GM13977 (cell line): ENCODE data around the gene QTRT2.

Source experiments
- DNase-seq: peaks from one replicate; pipeline ENCODE4 v3.0.0; 2012; ENCODE audit warnings: low spot score
- in situ Hi-C: fragments of 300-500 bp; cut with MboI; formaldehyde crosslinking; loops from one replicate; pipeline ENCODE4 v1.12.0; 2022; ENCODE audit warnings: low sequenced_read_pairs, low pct_unique_long_range_greater_than_20kb, mixed read lengths, inconsistent platforms; ENCODE audit not compliant: unreplicated experiment
- TF ChIP-seq, protein P1 (sequence below): IDR thresholded peaks from 2 replicates; pipeline ENCODE4 v1.5.1; 2012; ENCODE audit warnings: mild to moderate bottlenecking, control low read depth; ENCODE audit not compliant: insufficient read depth; ENCODE audit errors: extremely low read depth, missing control alignments

Gene QTRT2

DNA sequence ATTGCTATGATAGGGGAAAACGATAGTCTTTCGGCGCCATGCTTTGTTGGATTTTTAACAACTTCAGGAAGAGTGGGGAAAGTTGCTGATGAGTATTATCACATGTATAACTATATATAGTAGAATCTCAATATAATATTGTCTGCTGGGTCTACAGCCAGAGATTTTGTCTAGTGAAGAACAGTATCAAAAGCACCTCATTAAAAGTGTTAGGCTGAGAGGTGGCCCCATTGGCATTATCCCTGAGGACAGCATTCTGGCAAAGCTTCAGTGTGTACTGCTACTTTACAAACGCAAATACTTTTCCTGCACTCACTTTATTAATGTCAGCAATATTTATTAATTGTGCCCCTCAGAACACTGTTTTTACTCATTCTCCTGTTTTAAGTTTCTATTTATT is 11.8 kb downstream of the QTRT2 start:
- in situ Hi-C loops, result no loop called here
- TF ChIP-seq, protein P1, sequence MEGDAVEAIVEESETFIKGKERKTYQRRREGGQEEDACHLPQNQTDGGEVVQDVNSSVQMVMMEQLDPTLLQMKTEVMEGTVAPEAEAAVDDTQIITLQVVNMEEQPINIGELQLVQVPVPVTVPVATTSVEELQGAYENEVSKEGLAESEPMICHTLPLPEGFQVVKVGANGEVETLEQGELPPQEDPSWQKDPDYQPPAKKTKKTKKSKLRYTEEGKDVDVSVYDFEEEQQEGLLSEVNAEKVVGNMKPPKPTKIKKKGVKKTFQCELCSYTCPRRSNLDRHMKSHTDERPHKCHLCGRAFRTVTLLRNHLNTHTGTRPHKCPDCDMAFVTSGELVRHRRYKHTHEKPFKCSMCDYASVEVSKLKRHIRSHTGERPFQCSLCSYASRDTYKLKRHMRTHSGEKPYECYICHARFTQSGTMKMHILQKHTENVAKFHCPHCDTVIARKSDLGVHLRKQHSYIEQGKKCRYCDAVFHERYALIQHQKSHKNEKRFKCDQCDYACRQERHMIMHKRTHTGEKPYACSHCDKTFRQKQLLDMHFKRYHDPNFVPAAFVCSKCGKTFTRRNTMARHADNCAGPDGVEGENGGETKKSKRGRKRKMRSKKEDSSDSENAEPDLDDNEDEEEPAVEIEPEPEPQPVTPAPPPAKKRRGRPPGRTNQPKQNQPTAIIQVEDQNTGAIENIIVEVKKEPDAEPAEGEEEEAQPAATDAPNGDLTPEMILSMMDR, result no peak

DNA sequence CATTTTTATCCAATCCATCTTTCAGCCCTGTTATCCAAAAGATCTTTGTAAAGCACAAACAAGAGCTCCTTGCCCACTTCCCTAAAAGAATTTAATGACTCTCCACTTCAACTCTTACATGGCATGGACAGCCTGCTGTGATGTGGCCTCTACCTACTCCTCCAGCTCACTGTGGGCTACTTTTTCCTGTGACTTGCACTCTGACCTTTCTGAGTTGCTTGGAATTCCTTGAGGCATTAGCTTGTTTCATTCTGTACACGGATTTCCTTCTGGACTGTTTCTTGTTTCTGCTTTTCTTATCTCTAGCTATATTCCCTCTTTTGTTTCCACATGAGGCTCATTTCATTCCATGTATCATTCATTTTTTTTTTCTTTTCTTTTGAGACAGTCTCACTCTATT is 15.2 kb downstream of the QTRT2 start:
- TF ChIP-seq, protein P1, result no peak
- in situ Hi-C loops, result no loop called here
- DNase-seq, result no peak

More for the DNA sequence above, 11.8 kb downstream of the QTRT2 start:
- DNase-seq, result no peak

DNA sequence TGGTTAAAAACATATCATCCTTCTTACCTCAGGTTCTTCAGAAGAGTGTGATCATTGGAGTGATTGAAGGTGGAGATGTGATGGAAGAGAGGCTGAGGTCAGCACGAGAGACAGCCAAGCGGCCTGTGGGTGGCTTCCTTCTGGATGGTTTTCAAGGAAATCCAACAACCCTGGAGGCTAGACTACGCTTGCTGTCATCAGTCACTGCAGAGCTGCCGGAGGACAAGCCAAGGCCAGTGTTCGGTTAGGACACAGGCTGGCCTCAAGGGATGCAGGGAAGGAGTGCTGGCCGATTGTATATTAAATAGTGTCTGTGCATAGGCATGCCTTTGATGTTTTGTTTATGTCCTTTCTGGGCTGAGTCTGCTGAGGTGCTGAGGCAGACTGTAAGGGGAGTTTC is 20.2 kb downstream of the QTRT2 start:
- DNase-seq, result no peak
- in situ Hi-C loops, result no loop called here
- TF ChIP-seq, protein P1, result no peak

DNA sequence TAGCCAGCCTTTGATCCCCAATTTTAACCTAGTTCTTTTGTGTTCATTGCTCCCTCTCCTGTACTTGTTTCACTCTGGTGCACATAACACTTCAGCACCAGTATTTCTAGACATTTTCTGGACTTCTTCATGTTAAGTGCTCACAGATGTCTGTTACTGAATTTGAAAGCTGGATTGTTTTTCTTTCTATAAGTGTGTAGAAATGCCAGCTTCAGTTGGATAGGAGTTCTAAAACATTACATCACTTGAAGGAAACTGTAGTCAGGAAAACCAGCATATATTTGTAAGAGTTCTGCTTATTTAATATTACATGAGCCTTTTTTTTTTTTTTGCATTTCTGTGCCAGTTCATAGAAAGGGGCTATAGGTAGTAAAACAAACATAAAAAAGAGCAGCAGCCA is 21.6 kb downstream of the QTRT2 start:
- TF ChIP-seq, protein P1, result no peak
- in situ Hi-C loops, result no loop called here
- no peak for DNase-seq

DNA sequence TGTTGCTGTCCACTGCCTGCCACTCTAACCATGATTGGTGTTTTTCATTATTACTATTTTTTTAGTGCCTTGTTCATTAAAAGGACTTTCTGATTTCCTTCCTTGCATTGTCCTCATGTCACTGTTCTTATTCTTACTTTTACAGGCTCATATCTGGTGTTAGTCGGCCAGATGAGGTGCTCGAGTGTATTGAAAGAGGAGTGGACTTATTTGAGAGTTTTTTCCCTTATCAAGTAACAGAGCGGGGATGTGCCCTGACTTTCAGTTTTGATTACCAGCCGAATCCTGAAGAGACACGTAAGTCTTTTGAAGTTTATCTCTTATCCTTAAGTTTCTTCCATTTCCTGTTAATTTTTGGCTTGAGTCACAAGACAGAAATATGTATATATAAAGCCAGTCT is 23.2 kb downstream of the QTRT2 start:
- TF ChIP-seq, protein P1, result no peak
- no peak for DNase-seq
- in situ Hi-C loops, result no loop called here

DNA sequence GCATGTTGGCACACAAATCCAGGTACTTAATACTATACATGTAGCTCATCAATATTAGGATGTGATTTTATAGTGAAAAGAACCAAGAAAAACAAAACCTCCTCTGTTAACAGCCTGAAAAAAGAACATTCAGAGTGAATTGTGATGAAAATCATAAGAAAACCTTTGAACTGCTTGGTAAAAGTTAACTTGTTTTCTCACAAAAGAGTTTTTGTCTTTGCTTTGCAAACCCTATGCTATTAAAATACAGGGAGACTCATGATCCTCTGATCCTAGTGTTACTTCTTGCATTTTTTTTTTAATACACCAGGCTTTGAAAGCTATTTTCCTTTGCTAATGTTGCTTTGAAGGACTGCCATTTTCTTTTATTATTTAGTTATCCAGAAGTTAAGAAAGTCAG is 23.7 kb downstream of the QTRT2 start:
- in situ Hi-C loops, result no loop called here
- no peak for DNase-seq
- TF ChIP-seq, protein P1, result no peak

DNA sequence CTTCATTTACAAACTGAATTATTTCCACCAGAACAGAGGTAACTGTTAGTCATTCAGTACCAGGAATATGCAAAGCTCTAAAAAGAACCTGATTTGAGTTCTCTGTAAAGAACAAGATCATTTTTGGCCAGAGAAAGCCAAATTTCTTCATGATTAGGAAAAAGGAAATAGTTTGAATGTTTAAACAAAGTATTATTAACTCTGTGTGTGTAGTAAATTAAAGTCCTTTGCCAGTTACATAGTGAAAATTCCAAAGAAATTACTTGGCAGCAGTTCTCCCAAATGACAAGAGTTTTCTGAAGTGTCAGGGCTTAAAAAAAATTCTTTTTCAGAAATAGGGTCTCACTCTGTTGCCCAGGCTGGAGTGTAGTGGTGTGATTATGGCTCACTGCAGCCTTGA is 24.5 kb downstream of the QTRT2 start:
- no peak for DNase-seq
- TF ChIP-seq, protein P1, result no peak
- in situ Hi-C loops, result no loop called here
